ENCODE results near the gene ANXA4. TPM values are rescaled to one million over a fixed set of nuclear protein-coding genes. Genes with fewer than 3 reads are reported as not detected.
"Not testable (repeated sequence)": the region's sequence is repeated elsewhere in the genome, so short reads cannot be mapped to it uniquely, and the experiment has no call there.

Gene ANXA4
- total RNA-seq, 4 donors from 2014 or later = 72.0 to 101 (median 82.5) TPM

DNA sequence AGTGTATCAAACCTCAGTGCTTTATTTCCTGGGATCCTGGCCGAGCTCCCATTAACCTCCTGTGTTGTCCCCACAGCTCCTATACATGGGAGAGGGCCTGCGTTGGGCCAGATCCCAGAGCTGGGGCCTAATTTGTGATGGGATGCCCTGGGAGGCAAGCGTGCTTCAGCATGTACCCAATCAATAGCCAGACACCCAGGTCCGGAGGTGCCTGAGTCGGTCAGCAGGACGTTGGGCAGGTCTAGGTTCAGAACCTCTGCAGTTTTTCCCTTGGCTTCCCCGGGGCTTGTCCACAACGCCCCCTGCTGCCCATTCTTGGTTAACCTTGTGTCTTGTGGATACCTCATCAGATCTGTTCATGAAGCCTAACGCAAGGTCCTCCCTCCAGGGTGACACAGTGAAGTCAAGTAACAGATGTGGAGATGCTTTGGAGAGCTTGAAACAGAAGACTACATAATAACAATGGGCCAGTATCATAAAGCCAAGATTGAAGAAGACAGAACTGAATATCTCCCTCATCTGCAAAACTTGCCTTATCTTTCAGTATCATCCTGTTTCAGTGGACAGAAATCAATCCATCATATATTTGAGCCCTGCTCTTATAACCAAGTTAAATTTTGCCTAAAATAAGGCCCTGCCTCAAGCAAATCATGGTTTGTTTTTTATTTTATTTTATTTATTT, 27.3 kb upstream of the ANXA4 start:
- H3K27ac ChIP-seq; H3K4me3 ChIP-seq (replicated peaks in 1 of 3); H3K4me1 ChIP-seq; H3K9me3 ChIP-seq; H3K36me3 ChIP-seq; H3K27me3 ChIP-seq: not testable (repeated sequence)
- intact Hi-C loops (cut with DNase I) = loop anchor here (5.0 to 10.0 kb wide), 4 partner anchors 70 to 700 kb away; partner anchors contain the start of genes AAK1, ANTXR1 and GFPT1
- WGBS, 2 donors = 26 to 27% methylated on average over 8 to 9 of the region's 9 CpGs
- TF ChIP-seq, protein P1, sequence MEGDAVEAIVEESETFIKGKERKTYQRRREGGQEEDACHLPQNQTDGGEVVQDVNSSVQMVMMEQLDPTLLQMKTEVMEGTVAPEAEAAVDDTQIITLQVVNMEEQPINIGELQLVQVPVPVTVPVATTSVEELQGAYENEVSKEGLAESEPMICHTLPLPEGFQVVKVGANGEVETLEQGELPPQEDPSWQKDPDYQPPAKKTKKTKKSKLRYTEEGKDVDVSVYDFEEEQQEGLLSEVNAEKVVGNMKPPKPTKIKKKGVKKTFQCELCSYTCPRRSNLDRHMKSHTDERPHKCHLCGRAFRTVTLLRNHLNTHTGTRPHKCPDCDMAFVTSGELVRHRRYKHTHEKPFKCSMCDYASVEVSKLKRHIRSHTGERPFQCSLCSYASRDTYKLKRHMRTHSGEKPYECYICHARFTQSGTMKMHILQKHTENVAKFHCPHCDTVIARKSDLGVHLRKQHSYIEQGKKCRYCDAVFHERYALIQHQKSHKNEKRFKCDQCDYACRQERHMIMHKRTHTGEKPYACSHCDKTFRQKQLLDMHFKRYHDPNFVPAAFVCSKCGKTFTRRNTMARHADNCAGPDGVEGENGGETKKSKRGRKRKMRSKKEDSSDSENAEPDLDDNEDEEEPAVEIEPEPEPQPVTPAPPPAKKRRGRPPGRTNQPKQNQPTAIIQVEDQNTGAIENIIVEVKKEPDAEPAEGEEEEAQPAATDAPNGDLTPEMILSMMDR (IDR thresholded peaks at IDR 0.05) = peak; percentile 71 to 83 (median 78)
- DNase-seq = peak; percentile 88 to 95

DNA sequence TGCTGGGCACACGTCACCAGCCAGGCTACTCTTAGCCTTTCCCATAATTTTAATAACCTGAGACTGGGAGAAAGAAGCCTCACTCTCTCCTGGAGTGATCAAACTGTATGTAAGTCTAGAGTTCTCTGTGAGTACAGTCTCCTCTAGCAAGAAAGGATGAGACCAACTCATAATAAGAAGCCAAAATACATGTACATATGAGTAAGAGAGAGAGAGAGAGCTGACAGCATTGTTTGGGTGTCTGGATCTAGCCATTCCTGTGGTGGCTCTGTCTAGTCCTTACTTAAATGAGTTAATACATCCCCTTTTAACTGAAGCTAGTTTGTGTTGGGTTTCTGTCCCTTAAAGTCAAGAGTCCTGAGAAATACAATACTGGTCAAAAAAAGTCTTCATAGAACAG, 26.0 kb upstream of the ANXA4 start:
- no peaks in the 10 kb centered on the region for H3K36me3 ChIP-seq
- no peaks in the 10 kb centered on the region for H3K9me3 ChIP-seq
- TF ChIP-seq, protein P1 (IDR thresholded peaks at IDR 0.05) = no peak
- no peak for TF ChIP-seq POLR2A (IDR thresholded peaks at IDR 0.05)
- no peak overlapping the region for H3K4me3 ChIP-seq (replicated peaks in 1 of 3)
- 81 to 82% methylated on average over 1 of the region's 1 CpG for WGBS, 2 donors
- DNase-seq = no peak
- H3K4me1 ChIP-seq = peaks cover 0 to 5% of the 10 kb centered on the region in 2 donors
- no peak overlapping the region for H3K27ac ChIP-seq
- no peaks in the 10 kb centered on the region for H3K27me3 ChIP-seq
- intact Hi-C loops (cut with DNase I) = loop anchor here (10.0 kb wide), 3 partner anchors 71 to 701 kb away; partner anchors contain the start of genes AAK1, ANTXR1 and GFPT1

DNA sequence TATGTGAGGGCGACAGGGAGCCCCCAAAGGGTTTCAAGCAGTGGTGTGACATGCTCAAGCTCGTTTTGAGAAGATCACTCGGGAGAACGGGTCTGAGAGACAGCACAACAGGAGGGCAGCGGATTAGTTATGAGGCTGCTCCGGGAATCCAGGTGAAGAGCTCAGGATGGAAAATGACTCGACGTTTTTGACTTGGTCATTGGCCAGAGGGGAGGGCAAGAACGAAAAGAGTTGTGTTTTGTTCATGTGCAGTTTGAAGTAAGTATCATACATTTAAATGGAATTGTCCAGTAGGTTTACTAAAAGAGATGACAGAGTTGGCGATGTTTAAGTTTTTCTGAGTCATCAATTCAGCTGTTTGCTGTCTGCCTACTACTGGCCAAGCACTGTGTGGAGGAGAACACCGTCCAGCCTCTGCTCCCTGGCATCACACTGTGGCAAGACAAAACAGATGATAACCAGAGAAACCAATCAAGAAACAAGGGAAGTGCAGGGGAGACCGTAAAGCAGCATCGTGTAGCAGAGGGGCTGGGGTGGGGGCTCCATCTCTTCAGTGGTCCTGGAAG, 25.3 kb upstream of the ANXA4 start:
- Histone ChIP-seq H3K4me3 (replicated peaks in 1 of 3) (no peak overlapping the region), H3K27ac (no peak overlapping the region), H3K36me3 (no peaks in the 10 kb centered on the region), H3K4me1 (peaks cover 0 to 5% of the 10 kb centered on the region in 2 donors), H3K27me3 (no peaks in the 10 kb centered on the region), H3K9me3 (no peaks in the 10 kb centered on the region)
- WGBS, 2 donors = 74% methylated on average over 13 of the region's 13 CpGs
- TF ChIP-seq, protein P1 (IDR thresholded peaks at IDR 0.05) = no peak
- TF ChIP-seq POLR2A (IDR thresholded peaks at IDR 0.05) = no peak
- intact Hi-C loops (cut with DNase I) = loop anchor here (10.0 kb wide), 3 partner anchors 72 to 702 kb away; partner anchors contain the start of genes AAK1, ANTXR1 and GFPT1
- no peak for DNase-seq

DNA sequence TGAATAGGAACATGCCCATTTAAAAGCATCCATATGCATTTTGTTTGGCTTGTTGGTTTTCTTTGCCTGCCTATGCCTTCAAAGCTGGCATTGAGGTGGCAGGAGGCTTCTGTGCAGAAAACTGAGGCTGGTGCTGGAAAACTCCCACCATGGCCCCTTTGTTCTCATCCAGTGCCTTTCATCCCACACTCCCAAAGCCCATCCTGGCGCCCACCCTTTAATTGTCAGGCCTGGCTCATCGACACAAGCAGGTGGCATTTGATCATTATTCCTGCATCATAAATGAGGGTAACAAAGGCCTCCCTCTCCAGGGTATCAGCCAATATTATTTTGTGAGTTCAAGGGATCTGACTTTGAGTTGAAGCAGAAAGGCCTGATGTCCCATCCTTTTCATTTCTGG, 24.7 kb upstream of the ANXA4 start:
- peaks cover 0 to 5% of the 10 kb centered on the region in 2 donors for H3K4me1 ChIP-seq
- 86 to 93% methylated on average over 2 of the region's 2 CpGs for WGBS, 2 donors
- TF ChIP-seq, protein P1 (IDR thresholded peaks at IDR 0.05) = no peak
- no peak for TF ChIP-seq POLR2A (IDR thresholded peaks at IDR 0.05)
- no peaks in the 10 kb centered on the region for H3K9me3 ChIP-seq
- intact Hi-C loops (cut with DNase I) = loop anchor here (10.0 kb wide), 3 partner anchors 72 to 702 kb away; partner anchors contain the start of genes AAK1, ANTXR1 and GFPT1
- H3K4me3 ChIP-seq (replicated peaks in 1 of 3) = no peak overlapping the region
- no peaks in the 10 kb centered on the region for H3K27me3 ChIP-seq
- no peak for DNase-seq
- H3K36me3 ChIP-seq = no peaks in the 10 kb centered on the region
- H3K27ac ChIP-seq = no peak overlapping the region

DNA sequence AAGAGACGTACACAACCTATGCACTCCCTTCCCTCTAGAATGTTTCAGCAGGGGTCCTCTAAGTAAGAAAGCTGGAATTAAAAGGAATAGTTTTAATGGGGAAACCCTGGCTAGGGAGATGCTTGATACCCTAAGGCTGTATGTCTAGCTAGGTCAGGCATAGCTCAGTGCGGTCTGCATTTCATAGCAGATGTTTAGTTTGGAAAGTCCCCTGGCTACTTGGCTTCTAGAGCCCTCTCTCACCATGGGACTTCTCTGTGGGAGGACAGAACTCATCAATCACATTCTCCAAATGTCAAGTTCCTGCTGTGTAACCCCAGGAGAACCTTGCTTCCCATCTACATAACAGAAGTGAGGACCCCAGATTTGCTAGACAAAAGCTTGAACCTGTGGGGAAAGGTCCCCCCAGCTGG, 24.1 kb upstream of the ANXA4 start:
- TF ChIP-seq POLR2A (IDR thresholded peaks at IDR 0.05) = no peak
- TF ChIP-seq, protein P1 (IDR thresholded peaks at IDR 0.05) = no peak
- H3K9me3 ChIP-seq = no peaks in the 10 kb centered on the region
- intact Hi-C loops (cut with DNase I) = loop anchor here (10.0 kb wide), 3 partner anchors 73 to 703 kb away; partner anchors contain the start of genes AAK1, ANTXR1 and GFPT1
- H3K27me3 ChIP-seq = no peaks in the 10 kb centered on the region
- 82 to 89% methylated on average over 2 of the region's 2 CpGs for WGBS, 2 donors
- no peak for DNase-seq
- H3K27ac ChIP-seq = no peak overlapping the region
- no peak overlapping the region for H3K4me3 ChIP-seq (replicated peaks in 1 of 3)
- H3K4me1 ChIP-seq = peaks cover 0 to 5% of the 10 kb centered on the region in 2 donors
- no peaks in the 10 kb centered on the region for H3K36me3 ChIP-seq

Data from thyroid gland (tissue), 4 donors.